ENCODE data around the gene PRRG4.

Gene PRRG4

DNA sequence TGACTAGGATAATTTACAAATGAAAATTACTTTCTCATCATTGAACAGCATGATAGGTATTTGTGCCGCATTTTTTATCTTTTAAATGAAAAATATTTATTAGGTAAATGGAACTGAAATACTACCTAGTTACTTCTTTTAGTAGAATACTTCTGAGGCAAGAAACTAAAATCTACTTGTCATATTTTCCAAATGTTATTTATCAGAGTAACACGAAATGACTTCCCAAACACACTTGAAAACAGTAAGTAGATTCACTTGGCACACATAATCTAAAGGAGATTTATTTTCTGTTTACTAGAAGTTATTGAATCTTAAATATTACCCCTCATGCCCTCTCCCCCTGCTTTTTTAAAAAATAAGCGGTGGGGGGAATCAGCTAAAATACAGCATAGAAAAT lies 65.2 kb downstream of the PRRG4 start:
- no peak overlapping the region for H3K27ac Mint-ChIP-seq
- peak overlapping the region; percentile 95 for H3K4me3 Mint-ChIP-seq
- no peaks in the 10 kb centered on the region for H3K9me3 Mint-ChIP-seq
- CTCF ChIA-PET = interaction anchor here (0.8 kb wide), 2 partner anchors 146 to 170 kb away, joined by 3 read pairs; no protein-coding TSS in a partner anchor
- peaks cover 41% of the 10 kb centered on the region for H3K4me1 Mint-ChIP-seq
- peaks cover 5% of the 10 kb centered on the region for H3K36me3 Mint-ChIP-seq
- DNase-seq = no peak
- peaks cover 15% of the 10 kb centered on the region for H3K27me3 Mint-ChIP-seq

- Mint-ChIP-seq H3K27ac (no peak overlapping the region), H3K4me1 (peaks cover 42% of the 10 kb centered on the region), H3K4me3 (no peak overlapping the region), H3K36me3 (peaks cover 6% of the 10 kb centered on the region), H3K27me3 (peaks cover 10% of the 10 kb centered on the region), H3K9me3 (no peaks in the 10 kb centered on the region)
- no peak for DNase-seq
- CTCF ChIA-PET = interaction anchor here (0.8 kb wide), 1 partner anchor 146 kb away, joined by 3 read pairs; no protein-coding TSS in a partner anchor
Measured at GRCh38 chr11:32895471-32895870, 65.7 kb downstream of the PRRG4 start.

DNA sequence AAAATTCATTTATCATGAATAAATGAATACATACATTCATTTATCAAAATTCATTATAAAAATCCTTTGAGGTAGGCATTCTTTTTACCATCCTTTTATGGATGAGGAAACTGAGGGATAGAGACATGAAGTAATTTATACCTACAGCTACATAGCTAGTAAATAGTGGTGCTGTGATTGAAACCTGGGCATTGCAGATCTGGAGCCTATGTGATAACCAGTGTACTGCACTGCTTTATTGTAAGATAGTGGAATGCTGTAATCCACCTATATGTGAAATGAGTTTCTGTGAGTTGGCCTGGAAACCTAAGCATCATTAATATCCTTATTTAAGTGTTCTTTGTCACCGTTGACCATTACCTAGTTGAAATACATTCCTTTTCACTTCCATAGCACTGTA lies 67.4 kb downstream of the PRRG4 start:
- H3K9me3 Mint-ChIP-seq = no peaks in the 10 kb centered on the region
- H3K4me3 Mint-ChIP-seq = no peak overlapping the region
- DNase-seq = no peak
- peaks cover 6% of the 10 kb centered on the region for H3K36me3 Mint-ChIP-seq
- peaks cover 32% of the 10 kb centered on the region for H3K4me1 Mint-ChIP-seq
- CTCF ChIA-PET = no interaction called here
- H3K27ac Mint-ChIP-seq = no peak overlapping the region
- peaks cover 2% of the 10 kb centered on the region for H3K27me3 Mint-ChIP-seq

GRCh38 chr11:32899438-32899837 lies 69.7 kb downstream of the PRRG4 start:
- H3K36me3 Mint-ChIP-seq = peaks cover 4% of the 10 kb centered on the region
- no peaks in the 10 kb centered on the region for H3K27me3 Mint-ChIP-seq
- H3K4me3 Mint-ChIP-seq = no peak overlapping the region
- H3K4me1 Mint-ChIP-seq = peaks cover 21% of the 10 kb centered on the region
- peak overlapping the region; percentile 3 for H3K27ac Mint-ChIP-seq
- CTCF ChIA-PET = no interaction called here
- H3K9me3 Mint-ChIP-seq = no peaks in the 10 kb centered on the region
- DNase-seq = no peak

GRCh38 chr11:32902089-32902665 lies 72.5 kb downstream of the PRRG4 start:
- Mint-ChIP-seq H3K4me1 (peaks cover 14% of the 10 kb centered on the region), H3K36me3 (peaks cover 4% of the 10 kb centered on the region), H3K27me3 (no peaks in the 10 kb centered on the region), H3K27ac (no peak overlapping the region), H3K4me3 (no peak overlapping the region), H3K9me3 (no peaks in the 10 kb centered on the region)
- CTCF ChIA-PET = no interaction called here
- no peak for DNase-seq

GRCh38 chr11:32905028-32905667 lies 75.4 kb downstream of the PRRG4 start:
- Mint-ChIP-seq H3K36me3 (peaks cover 3% of the 10 kb centered on the region), H3K27me3 (no peaks in the 10 kb centered on the region), H3K9me3 (no peaks in the 10 kb centered on the region), H3K4me3 (no peak overlapping the region), H3K4me1 (no peaks in the 10 kb centered on the region), H3K27ac (no peak overlapping the region)
- CTCF ChIA-PET = no interaction called here
- DNase-seq = no peak

All from activated naive CD4-positive, alpha-beta T cell treated with anti-CD3 and anti-CD28 coated beads, Interleukin-2, amount 10 ng/mL, durations not matched to agents 7 days and 5 days (primary cell).